Adrenal gland (tissue), 12 donors: ENCODE results near the gene PTPRF. TPM values are rescaled to one million over a fixed set of nuclear protein-coding genes. Genes with fewer than 3 reads are reported as not detected.

Experiments used
- DNase-seq, 7 donors: peaks; one replicate each; pipeline ENCODE4 v3.0.0-alpha.2; 2019 to 2020
- H3K27ac ChIP-seq, 5 donors: fragments of 200-600 bp; sonication (generic) in 4 of 5; 1 replicate in 3 of 5; 2 replicates in 2 of 5; pipeline versions ENCODE4 v1.5.1 to v1.8.0; 2016 to 2020; ENCODE audit warnings: mild to moderate bottlenecking in 1 of 5
- H3K27me3 ChIP-seq: fragments of 200-600 bp; 2 replicates; pipeline ENCODE4 v1.8.0; 2021
- H3K36me3 ChIP-seq, 2 donors: fragments of 200-600 bp; replicated peaks in 1 of 2; 1 replicate in 1 of 2; 2 replicates in 1 of 2; pipeline versions ENCODE4 v1.5.1 to v1.8.0; 2018 to 2022
- H3K4me1 ChIP-seq, 2 donors: fragments of 200-600 bp; replicated peaks in 1 of 2; 1 replicate in 1 of 2; 2 replicates in 1 of 2; pipeline versions ENCODE4 v1.5.1 to v1.8.0; 2018 to 2021
- H3K4me3 ChIP-seq, 4 donors: fragments of 200-600 bp; sonication (generic) in 3 of 4; one replicate each; pipeline ENCODE4 v1.5.1; 2016 to 2018
- H3K9me3 ChIP-seq, 3 donors: fragments of 200-600 bp; sonication (generic) in 1 of 3; replicated peaks in 1 of 3; 1 replicate in 2 of 3; 2 replicates in 1 of 3; pipeline versions ENCODE4 v1.5.1 to v1.8.0; 2016 to 2021
- POLR2A ChIP-seq, 2 donors: fragments of 450-650 bp; IDR thresholded peaks; one replicate each; pipeline ENCODE4 v1.6.1; 2017; ENCODE audit warnings: antibody characterized with exemption in 2 of 2, mild to moderate bottlenecking in 2 of 2, moderate library complexity in 1 of 2
- WGBS, 4 donors: extraction: QIAGEN DNeasy Blood & Tissue Kit in 2 of 4; methylation state at CpG; one replicate each; pipeline versions ENCODE4 v1.1.5 to v1.1.7; 2013 to 2017; 5-methylcytosine and 5-hydroxymethylcytosine counted together
- intact Hi-C, 2 donors: fragments of 100-400 bp; cut with DNase I; formaldehyde crosslinking; loops; one replicate each; pipeline versions ENCODE4 v1.14.1 to v1.15.0; 2022 to 2023
- polyA plus RNA-seq, 3 donors: library from polyadenylated mRNA; stranded (reverse); fragments of 200-250 nt in 2 of 3; fragments of 350-450 nt in 1 of 3; fragmentation: Illumina TruSeq in 1 of 3; extraction: RNeasy Lipid Tissue Mini Kit (QIAGEN cat#74804) in 1 of 3; gene quantifications; one replicate each; pipeline ENCODE4 v1.2.3, GENCODE V29; 2013 to 2014
- total RNA-seq, 9 donors: library from RNA; depleted of rRNA in 4 of 9; stranded (reverse); fragments of >200 nt in 4 of 9; fragments of 120-200 nt in 1 of 9; fragmentation: NEBNext Ultra II Directional in 1 of 9; extraction: Animal tissue kit (Norgen Biotek cat#: 25700) in 1 of 9; gene quantifications; one replicate each; pipeline versions ENCODE4 v1.1.0 to v1.2.4, GENCODE V29; 2013 to 2023
- TF ChIP-seq, protein P1 (sequence below), 6 experiments: fragments of 450-650 bp in 4 of 6; fragments of 200-600 bp in 2 of 6; sonication (generic) in 1 of 6; IDR thresholded peaks; 1 replicate in 5 of 6; 2 replicates in 1 of 6; pipeline versions ENCODE4 v1.5.1 to v1.8.0; 2016 to 2021; ENCODE audit warnings: antibody characterized with exemption in 6 of 6, mild to moderate bottlenecking in 2 of 6, moderate library complexity in 1 of 6
- donor health status: healthy with polysubstance abuse.
- donor health status: Bipolar disorder and iron deficiency.
- donor health status: DM: yes; HTN: yes; CAD: no.
- donor health status: DM: no; HTN: no; CAD: no.
- donor health status: DM: no; HTN: no; CAD: no.
- donor health status: DM: yes; HTN: yes; CAD: no.

PTPRF gene
- total and polyA plus RNA-seq, 12 donors = 9.2 to 92.0 (median 30.1) TPM

- no peaks in the 10 kb centered on the region for H3K36me3 ChIP-seq
- H3K27me3 ChIP-seq = no peaks in the 10 kb centered on the region
- intact Hi-C loops = no loop called here
- H3K27ac ChIP-seq = no peak overlapping the region
- 88 to 92% (median 89%) methylated on average over 11 to 18 of the region's 18 CpGs for WGBS, 4 donors
- no peaks in the 10 kb centered on the region for H3K9me3 ChIP-seq
- H3K4me1 ChIP-seq = no peaks in the 10 kb centered on the region
- no peak for DNase-seq
- TF ChIP-seq POLR2A (IDR thresholded peaks at IDR 0.05) = no peak
- TF ChIP-seq, protein P1, sequence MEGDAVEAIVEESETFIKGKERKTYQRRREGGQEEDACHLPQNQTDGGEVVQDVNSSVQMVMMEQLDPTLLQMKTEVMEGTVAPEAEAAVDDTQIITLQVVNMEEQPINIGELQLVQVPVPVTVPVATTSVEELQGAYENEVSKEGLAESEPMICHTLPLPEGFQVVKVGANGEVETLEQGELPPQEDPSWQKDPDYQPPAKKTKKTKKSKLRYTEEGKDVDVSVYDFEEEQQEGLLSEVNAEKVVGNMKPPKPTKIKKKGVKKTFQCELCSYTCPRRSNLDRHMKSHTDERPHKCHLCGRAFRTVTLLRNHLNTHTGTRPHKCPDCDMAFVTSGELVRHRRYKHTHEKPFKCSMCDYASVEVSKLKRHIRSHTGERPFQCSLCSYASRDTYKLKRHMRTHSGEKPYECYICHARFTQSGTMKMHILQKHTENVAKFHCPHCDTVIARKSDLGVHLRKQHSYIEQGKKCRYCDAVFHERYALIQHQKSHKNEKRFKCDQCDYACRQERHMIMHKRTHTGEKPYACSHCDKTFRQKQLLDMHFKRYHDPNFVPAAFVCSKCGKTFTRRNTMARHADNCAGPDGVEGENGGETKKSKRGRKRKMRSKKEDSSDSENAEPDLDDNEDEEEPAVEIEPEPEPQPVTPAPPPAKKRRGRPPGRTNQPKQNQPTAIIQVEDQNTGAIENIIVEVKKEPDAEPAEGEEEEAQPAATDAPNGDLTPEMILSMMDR (IDR thresholded peaks at IDR 0.05) = no peak
- H3K4me3 ChIP-seq = no peak overlapping the region
Measured at GRCh38 chr1:43577655-43578542, 47.2 kb downstream of the PTPRF start.

- Histone ChIP-seq H3K4me3 (no peak overlapping the region), H3K36me3 (no peaks in the 10 kb centered on the region), H3K4me1 (no peaks in the 10 kb centered on the region), H3K9me3 (no peaks in the 10 kb centered on the region), H3K27ac (no peak overlapping the region), H3K27me3 (no peaks in the 10 kb centered on the region)
- TF ChIP-seq, protein P1 (IDR thresholded peaks at IDR 0.05) = no peak
- TF ChIP-seq POLR2A (IDR thresholded peaks at IDR 0.05) = no peak
- DNase-seq = no peak
- intact Hi-C loops = no loop called here
- WGBS, 4 donors = 93 to 96% (median 94%) methylated on average over 8 to 9 of the region's 9 CpGs
Measured at GRCh38 chr1:43580039-43580438, 49.4 kb downstream of the PTPRF start.

DNA sequence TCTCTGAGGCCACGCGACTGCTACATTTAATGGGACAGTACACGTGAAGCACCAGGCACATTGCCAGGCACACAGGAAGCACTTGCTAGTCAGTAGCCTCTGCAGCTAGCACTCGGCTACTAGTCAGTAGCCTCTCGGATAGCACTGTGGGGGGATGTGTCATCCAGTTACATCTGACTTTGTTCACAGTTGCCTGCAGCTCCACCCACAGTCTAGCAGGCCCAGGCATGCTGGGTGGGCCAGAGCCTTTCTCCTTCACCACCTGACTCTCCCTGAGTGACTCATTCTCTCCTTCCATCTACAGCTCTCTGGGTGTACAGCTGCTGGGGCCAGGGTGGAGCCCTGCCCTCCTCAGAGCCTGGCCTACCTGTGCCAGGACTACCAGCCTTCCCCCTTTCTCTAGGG lies 51.5 kb downstream of the PTPRF start:
- peak in 6 of 7 donors; percentile 41 to 79 (median 54) for DNase-seq
- TF ChIP-seq POLR2A (IDR thresholded peaks at IDR 0.05) = no peak
- TF ChIP-seq, protein P1 (IDR thresholded peaks at IDR 0.05) = no peak
- intact Hi-C loops = no loop called here
- H3K4me3 ChIP-seq = no peak overlapping the region
- no peak overlapping the region for H3K27ac ChIP-seq
- H3K27me3 ChIP-seq = no peaks in the 10 kb centered on the region
- H3K9me3 ChIP-seq = no peaks in the 10 kb centered on the region
- 83 to 88% (median 86%) methylated on average over 5 of the region's 5 CpGs for WGBS, 4 donors
- H3K4me1 ChIP-seq = no peaks in the 10 kb centered on the region
- no peaks in the 10 kb centered on the region for H3K36me3 ChIP-seq

DNA sequence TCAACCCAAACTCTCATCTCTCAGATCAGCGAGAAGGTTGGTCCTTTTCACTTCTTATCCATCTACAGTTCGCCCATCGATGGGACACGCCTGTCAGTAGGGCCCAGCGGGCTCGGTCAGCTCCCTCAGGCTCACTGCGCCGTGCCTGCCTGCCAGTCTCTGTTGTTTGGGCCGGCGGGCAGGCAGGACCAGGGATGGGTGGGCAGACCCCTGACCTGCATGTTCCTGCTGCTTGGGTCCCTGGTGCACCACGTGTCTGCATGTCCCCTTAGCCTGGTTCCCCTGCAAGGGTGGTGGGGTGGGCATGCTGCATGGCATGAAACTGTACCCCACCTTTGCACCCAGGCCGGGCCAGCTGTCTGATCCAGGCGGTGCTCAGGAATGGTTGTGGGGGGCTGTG lies 52.4 kb downstream of the PTPRF start:
- Histone ChIP-seq H3K9me3 (no peaks in the 10 kb centered on the region), H3K36me3 (no peaks in the 10 kb centered on the region), H3K27me3 (no peaks in the 10 kb centered on the region), H3K27ac (no peak overlapping the region), H3K4me3 (no peak overlapping the region), H3K4me1 (no peaks in the 10 kb centered on the region)
- no peak for DNase-seq
- TF ChIP-seq, protein P1 (IDR thresholded peaks at IDR 0.05) = no peak
- TF ChIP-seq POLR2A (IDR thresholded peaks at IDR 0.05) = no peak
- intact Hi-C loops = no loop called here
- WGBS, 4 donors = 95 to 97% (median 97%) methylated on average over 8 to 13 of the region's 13 CpGs
